Spleen (tissue), 7 donors: ENCODE data around the gene EIF4A3.

Experiments
- CTCF ChIP-seq, 11 experiments: fragments of 200-600 bp in 7 of 11; fragments of 450-650 bp in 4 of 11; sonication (generic) in 4 of 11; IDR thresholded peaks in 8 of 11; conservative IDR thresholded peaks in 3 of 11; 1 replicate in 7 of 11; 2 replicates in 4 of 11; pipeline versions ENCODE4 v1.4.0 to v1.8.0; 2016 to 2021; ENCODE audit warnings: antibody characterized with exemption in 11 of 11, inconsistent platforms in 4 of 11, mild to moderate bottlenecking in 1 of 11
- POLR2A ChIP-seq, 3 donors: fragments of 450-650 bp; IDR thresholded peaks; one replicate each; pipeline ENCODE4 v1.5.1; 2017; ENCODE audit warnings: antibody characterized with exemption in 3 of 3, mild to moderate bottlenecking in 1 of 3
- donor health status: DM: no; HTN: no; CAD: no; lungs with moderate emphysema.
- donor health status: DM: no; HTN: no; CAD: no.
- donor health status: DM: no; HTN: no; CAD: no.

- TF ChIP-seq CTCF (IDR thresholded peaks at IDR 0.05 in 8 of 11, conservative IDR thresholded peaks at IDR 0.05 in 3 of 11) (no peak), POLR2A (IDR thresholded peaks at IDR 0.05) (no peak)
Measured at GRCh38 chr17:80151333-80151732, 4.4 kb upstream of the EIF4A3 start.
